Keratinocyte (primary cell): ENCODE data around the gene DDX27. TPM values are rescaled to one million over a fixed set of nuclear protein-coding genes. Genes with fewer than 3 reads are reported as not detected.

Source experiments
- DNase-seq: peaks from one replicate; pipeline ENCODE4 v3.0.0-alpha.2; 2011; ENCODE audit warnings: low read depth, missing footprints, low spot score
- FAIRE-seq: peaks from 2 replicates; lab custom pipeline; 2011; peaks lifted over from hg19 to GRCh38; lab: Jason Lieb, UNC
- H2AFZ ChIP-seq: 2 replicates; pipeline ENCODE4 v1.6.0; 2012; ENCODE audit warnings: low read length, control low read depth, inconsistent platforms; ENCODE audit not compliant: control insufficient read depth
- H3K27ac ChIP-seq: 2 replicates; pipeline ENCODE4 v1.5.1; 2011; ENCODE audit warnings: low read length; ENCODE audit not compliant: control insufficient read depth, insufficient read depth
- H3K27me3 ChIP-seq: 3 replicates; pipeline ENCODE4 v1.6.0; 2011; ENCODE audit warnings: low read length; ENCODE audit not compliant: control insufficient read depth, insufficient read depth; ENCODE audit errors: extremely low read depth
- H3K36me3 ChIP-seq, 2 experiments: 2 replicates in 1 of 2; 3 replicates in 1 of 2; pipeline ENCODE4 v1.5.1; 2011; ENCODE audit warnings: low read length in 2 of 2, mild to moderate bottlenecking in 1 of 2; ENCODE audit not compliant: control insufficient read depth in 2 of 2, insufficient read depth in 2 of 2; ENCODE audit errors: extremely low read depth in 1 of 2
- H3K4me1 ChIP-seq: 3 replicates; pipeline ENCODE4 v1.5.1; 2011; ENCODE audit warnings: low read length; ENCODE audit not compliant: control insufficient read depth, insufficient read depth; ENCODE audit errors: extremely low read depth
- H3K4me2 ChIP-seq: 3 replicates; pipeline ENCODE4 v1.6.0; 2011; ENCODE audit warnings: low read depth, low read length; ENCODE audit not compliant: control insufficient read depth, insufficient read depth; ENCODE audit errors: extremely low read depth
- H3K4me3 ChIP-seq, 3 experiments: fragments of 200-600 bp in 1 of 3; sonication (generic) in 1 of 3; 2 replicates in 2 of 3; 3 replicates in 1 of 3; pipeline ENCODE4 v1.5.1; 2011 to 2016; ENCODE audit warnings: low read length in 3 of 3, mild to moderate bottlenecking in 3 of 3, control low read depth in 2 of 3, inconsistent platforms in 1 of 3, low read depth in 1 of 3, mixed read lengths in 1 of 3, mixed run types in 1 of 3, moderate library complexity in 1 of 3; ENCODE audit not compliant: control insufficient read depth in 2 of 3, insufficient read depth in 2 of 3; ENCODE audit errors: extremely low read depth in 1 of 3
- H3K79me2 ChIP-seq: 2 replicates; pipeline ENCODE4 v1.6.0; 2012; ENCODE audit warnings: low read length; ENCODE audit not compliant: control insufficient read depth, insufficient read depth
- H3K9ac ChIP-seq: 3 replicates; pipeline ENCODE4 v1.6.0; 2011; ENCODE audit warnings: low read length; ENCODE audit not compliant: control insufficient read depth, insufficient read depth; ENCODE audit errors: extremely low read depth
- H3K9me1 ChIP-seq: 3 replicates; pipeline ENCODE4 v1.6.0; 2011; ENCODE audit warnings: low read length; ENCODE audit not compliant: control insufficient read depth, insufficient read depth; ENCODE audit errors: extremely low read depth
- H3K9me3 ChIP-seq: 2 replicates; pipeline ENCODE4 v1.5.1; 2012; ENCODE audit warnings: low read depth, low read length; ENCODE audit not compliant: control insufficient read depth
- H4K20me1 ChIP-seq: 3 replicates; pipeline ENCODE4 v1.6.0; 2011; ENCODE audit warnings: low read length; ENCODE audit not compliant: control insufficient read depth, insufficient read depth; ENCODE audit errors: extremely low read depth
- CTCF ChIP-seq, 3 experiments: IDR thresholded peaks in 1 of 3; conservative IDR thresholded peaks in 1 of 3; optimal IDR thresholded peaks in 1 of 3; 2 replicates in 2 of 3; 3 replicates in 1 of 3; pipeline versions ENCODE3 to v1.5.1; 2011; ENCODE audit warnings: low read length in 3 of 3, mild to moderate bottlenecking in 3 of 3, moderate library complexity in 2 of 3, control low read depth in 1 of 3, inconsistent platforms in 1 of 3; ENCODE audit not compliant: insufficient read depth in 2 of 3; ENCODE audit errors: extremely low read depth in 1 of 3
- EZH2 ChIP-seq: IDR thresholded peaks from one replicate; pipeline ENCODE4 v1.6.1; 2012; ENCODE audit warnings: inconsistent platforms, mild to moderate bottlenecking, low read length, moderate library complexity
- dilution Hi-C: fragments of 300-500 bp; cut with MboI; formaldehyde crosslinking; loops from one replicate; pipeline ENCODE4 v1.7.0; 2020; ENCODE audit warnings: low sequenced_read_pairs; ENCODE audit not compliant: extremely low pct_ligation_motif_present
- polyA plus RNA-seq, 5 experiments: library from polyadenylated mRNA; depleted of rRNA in 3 of 5; stranded (reverse) in 3 of 5; stranded (forward) in 1 of 5; unstranded in 1 of 5; fragments of >200 nt; gene quantifications; 1 replicate in 1 of 5; 2 replicates in 3 of 5; 3 replicates in 1 of 5; pipeline versions ENCODE4 v1.2.1 to v1.2.3, GENCODE V29; 2011 to 2012; ENCODE audit warnings: missing spikeins in 2 of 5, low read depth in 1 of 5, low replicate concordance in 1 of 5

Gene DDX27
- polyA plus RNA-seq, 1 donor (not counting 4 experiments of a cell fraction or from before 2014, with no cell fraction given), result 34.5 TPM

GRCh38 chr20:49231471-49231870, 12.3 kb downstream of the DDX27 start:
- TF ChIP-seq EZH2 (no peak), CTCF (optimal IDR thresholded peaks at IDR 0.05 in 1 of 3, IDR thresholded peaks at IDR 0.05 in 1 of 3, conservative IDR thresholded peaks at IDR 0.05 in 1 of 3; ENCODE audit: extremely low read depth in 1 of 3, insufficient read depth in 2 of 3, low read length in 3 of 3) (no peak)
- Histone ChIP-seq H3K4me1 (peaks cover 2% of the 10 kb centered on the region), H3K9me3 (no peaks in the 10 kb centered on the region), H3K9me1 (no peaks in the 10 kb centered on the region), H3K4me3 (no peak overlapping the region), H4K20me1 (no peaks in the 10 kb centered on the region), H3K27me3 (no peaks in the 10 kb centered on the region), H3K27ac (no peak overlapping the region), H3K36me3 (peaks cover 36 to 45% of the 10 kb centered on the region in 2 experiments), H3K4me2 (no peak overlapping the region), H3K9ac (no peak overlapping the region), H2AFZ (no peak overlapping the region), H3K79me2 (no peaks in the 10 kb centered on the region)
- FAIRE-seq (no peak), DNase-seq (no peak)
- dilution Hi-C loops, result no loop called here

GRCh38 chr20:49233226-49233625, 14.0 kb downstream of the DDX27 start:
- Histone ChIP-seq H3K4me3 (no peak overlapping the region), H3K9me1 (no peaks in the 10 kb centered on the region), H3K4me1 (peaks cover 2% of the 10 kb centered on the region), H3K9ac (no peak overlapping the region), H3K4me2 (no peak overlapping the region), H3K27me3 (no peaks in the 10 kb centered on the region), H3K36me3 (peaks cover 38 to 46% of the 10 kb centered on the region in 2 experiments), H4K20me1 (no peaks in the 10 kb centered on the region), H2AFZ (no peak overlapping the region), H3K79me2 (no peaks in the 10 kb centered on the region), H3K9me3 (no peaks in the 10 kb centered on the region), H3K27ac (no peak overlapping the region)
- no peak for TF ChIP-seq EZH2
- TF ChIP-seq CTCF (optimal IDR thresholded peaks at IDR 0.05 in 1 of 3, IDR thresholded peaks at IDR 0.05 in 1 of 3, conservative IDR thresholded peaks at IDR 0.05 in 1 of 3; ENCODE audit: extremely low read depth in 1 of 3, insufficient read depth in 2 of 3, low read length in 3 of 3), result no peak
- FAIRE-seq (no peak), DNase-seq (no peak)
- dilution Hi-C loops, result no loop called here
